GM19372 (cell line): ENCODE measurements around the gene ALAS1.
"Not testable (repeated sequence)": the region's sequence is repeated elsewhere in the genome, so short reads cannot be mapped to it uniquely, and the experiment has no call there.

Source experiments
- ATAC-seq: cut with Tn5 transposase; IDR thresholded peaks from one replicate; pipeline ENCODE4 v1.9.1; 2021; ENCODE audit warnings: mild to moderate bottlenecking, low read depth, moderate library complexity; ENCODE audit not compliant: unreplicated experiment

The ALAS1 gene

DNA sequence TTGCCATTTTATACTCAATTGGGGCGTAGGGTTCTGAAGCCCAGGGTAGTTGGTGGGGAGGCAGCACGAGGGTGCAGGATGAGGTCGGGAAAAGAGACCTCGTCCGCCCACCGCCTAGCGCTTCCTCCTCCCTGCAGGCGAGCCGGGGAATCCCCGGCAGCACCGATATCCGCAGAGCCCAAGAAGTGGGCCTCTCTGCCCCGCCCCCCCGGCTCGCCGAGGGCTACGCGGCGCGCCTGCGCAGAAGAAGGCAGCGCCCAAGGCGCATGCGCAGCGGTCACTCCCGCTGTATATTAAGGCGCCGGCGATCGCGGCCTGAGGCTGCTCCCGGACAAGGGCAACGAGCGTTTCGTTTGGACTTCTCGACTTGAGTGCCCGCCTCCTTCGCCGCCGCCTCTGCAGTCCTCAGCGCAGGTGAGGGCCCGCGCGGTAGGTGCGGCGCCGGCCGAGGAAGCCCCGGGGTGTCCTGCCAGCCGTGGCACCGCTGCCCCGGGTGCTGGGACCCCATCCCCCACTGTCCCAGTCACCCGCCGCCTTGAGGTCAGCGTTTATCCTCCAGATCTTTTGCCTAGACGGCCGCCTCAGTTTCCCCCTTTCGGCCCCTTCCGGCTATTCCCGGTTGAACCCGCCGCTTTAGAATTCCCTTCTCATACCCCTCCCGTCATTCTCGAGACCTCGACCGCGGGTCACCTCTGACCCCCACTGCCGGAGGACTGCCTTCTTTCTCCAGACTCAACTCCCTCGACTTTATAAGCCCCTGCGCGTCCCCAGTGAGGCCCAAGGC lies at the start of gene ALAS1:
ALAS1 (plus strand) TSS at position 319 of the 784 bp plus-strand sequence. CDS start 1,082 bp downstream, outside the sequence.
- peak; percentile 85 for ATAC-seq

DNA sequence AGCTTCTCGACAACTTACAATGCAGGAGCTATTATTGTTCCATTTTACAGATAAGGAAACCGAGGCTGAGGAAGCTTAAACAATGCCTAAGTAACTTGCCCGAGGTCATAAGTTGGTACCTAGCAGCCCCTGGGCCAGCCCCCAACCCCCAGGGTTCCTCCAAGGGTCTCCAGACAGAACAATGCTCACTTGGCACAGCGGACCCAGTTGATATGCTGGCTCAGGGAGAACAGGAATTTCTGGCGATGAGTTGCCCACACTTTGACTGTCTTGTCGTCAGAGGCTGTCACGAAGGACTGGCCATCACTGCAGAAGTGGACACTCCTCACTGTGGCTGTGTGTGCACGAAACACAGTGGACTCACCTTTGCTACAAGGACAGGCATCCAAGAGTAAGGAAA lies 48.9 kb upstream of the ALAS1 start:
- ATAC-seq, result no peak

DNA sequence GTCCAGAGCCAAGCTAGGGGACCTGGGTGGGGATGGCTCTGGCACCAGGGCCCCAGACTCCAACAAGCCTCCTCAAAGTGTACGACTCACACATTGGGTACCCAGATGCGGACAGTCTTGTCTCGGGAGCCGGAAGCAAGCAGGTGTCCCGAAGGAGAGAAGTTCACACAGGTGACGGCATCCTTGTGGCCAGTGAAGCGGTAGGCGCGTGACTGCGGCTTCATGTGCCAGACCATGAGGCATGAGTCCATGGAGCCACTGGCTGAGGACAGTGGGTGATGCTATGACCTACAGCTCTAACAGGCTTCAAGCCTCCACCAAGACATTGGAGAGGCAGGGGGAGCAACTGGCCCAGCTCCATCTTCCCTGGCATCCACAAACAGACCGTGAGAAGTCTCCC lies 48.2 kb upstream of the ALAS1 start:
- ATAC-seq, result no peak

DNA sequence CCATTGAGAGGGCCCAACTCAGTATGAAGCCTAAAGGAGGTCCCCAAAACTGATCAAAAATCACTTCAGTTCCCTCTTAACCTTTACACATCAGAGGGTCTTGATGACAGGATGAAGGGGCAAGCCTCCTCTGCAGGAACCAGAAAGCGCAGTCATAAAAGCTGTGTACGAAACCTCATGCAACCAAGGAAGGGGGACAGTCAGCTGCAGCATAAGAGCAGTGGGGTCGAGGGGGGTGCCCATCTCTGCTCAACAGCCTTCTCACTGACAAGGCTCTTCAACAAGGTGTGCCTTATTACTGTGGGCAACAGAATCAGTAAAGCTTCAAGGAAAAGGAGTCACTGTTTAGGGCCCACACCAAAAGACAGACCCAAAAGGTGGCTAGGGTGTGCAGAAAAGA lies 47.6 kb upstream of the ALAS1 start:
- no peak for ATAC-seq

- no peak for ATAC-seq
These were observed 47.1 kb upstream of the ALAS1 start for GRCh38 chr3:52150860-52151259.

DNA sequence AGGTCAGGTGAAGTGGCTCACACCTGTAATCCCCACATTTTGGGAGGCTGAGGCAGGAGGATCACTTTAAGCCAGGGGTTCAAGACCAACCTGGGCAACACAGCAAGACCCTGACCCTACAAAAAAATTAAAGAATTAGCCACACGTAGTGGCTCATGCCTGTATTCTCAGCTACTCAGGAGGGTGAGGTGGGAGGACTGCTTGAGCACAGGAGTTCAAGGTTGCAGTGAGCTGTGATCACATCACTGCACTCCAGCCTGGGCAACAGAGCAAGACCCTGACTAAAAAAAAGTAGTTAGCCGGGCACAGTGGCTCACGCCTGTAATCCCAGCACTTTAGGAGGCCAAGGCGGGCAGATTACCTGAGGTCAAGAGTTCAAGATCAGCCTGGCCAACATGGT lies 46.0 kb upstream of the ALAS1 start:
- not testable (repeated sequence) for ATAC-seq

GRCh38 chr3:52153389-52154096 lies 44.4 kb upstream of the ALAS1 start:
- peak; percentile 5 for ATAC-seq

DNA sequence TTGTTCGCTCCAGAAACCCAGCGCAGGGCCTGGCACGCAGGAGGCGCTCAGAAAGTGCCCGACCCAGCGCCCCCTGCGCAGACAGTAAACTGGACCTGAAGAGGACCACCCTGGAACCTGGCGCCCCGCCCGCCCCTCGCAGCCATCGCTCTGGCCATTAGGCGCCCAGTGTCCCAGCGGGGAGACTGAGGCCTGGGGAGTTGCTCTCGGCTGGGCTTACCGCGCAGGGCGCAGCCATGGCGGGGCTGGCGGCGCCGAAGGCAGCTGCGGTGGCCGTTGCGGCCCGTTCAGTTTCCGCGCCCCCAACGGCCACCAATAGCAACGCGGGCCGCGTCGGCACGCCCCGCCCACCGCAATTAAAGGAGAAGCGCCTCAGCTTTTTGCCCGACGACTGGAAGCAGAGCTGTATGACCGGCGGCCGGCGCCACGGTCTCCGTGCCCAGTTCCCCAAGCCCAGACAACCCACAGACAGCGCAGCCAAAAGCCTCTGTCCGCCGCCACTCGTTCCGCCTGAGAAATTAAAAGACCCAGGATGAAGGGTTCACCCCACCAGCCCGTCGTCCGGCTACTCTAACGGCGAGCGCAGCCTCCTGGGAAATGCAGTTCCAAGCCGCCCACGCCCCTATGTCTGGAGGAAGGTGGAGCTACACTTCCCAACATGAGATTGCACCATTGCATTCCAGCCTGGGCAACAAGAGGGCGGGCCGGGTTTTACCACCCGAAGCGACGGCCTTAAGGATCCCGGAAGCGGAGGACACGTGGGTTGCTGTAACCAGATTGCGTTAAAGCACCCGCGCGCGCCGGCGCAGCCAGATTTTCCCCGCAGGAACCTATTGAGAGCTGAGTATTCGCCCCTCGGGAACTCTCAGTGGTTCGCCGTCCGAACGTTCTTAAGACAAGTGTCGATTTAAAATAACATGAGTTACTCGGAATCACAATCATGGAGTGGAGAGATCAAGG lies 43.5 kb upstream of the ALAS1 start, which contains the start of gene POC1A:
POC1A (minus strand) TSS at position 289 of the 960 bp plus-strand sequence; CDS start at position 238, 51 bp downstream.
- peak; percentile 78 for ATAC-seq

DNA sequence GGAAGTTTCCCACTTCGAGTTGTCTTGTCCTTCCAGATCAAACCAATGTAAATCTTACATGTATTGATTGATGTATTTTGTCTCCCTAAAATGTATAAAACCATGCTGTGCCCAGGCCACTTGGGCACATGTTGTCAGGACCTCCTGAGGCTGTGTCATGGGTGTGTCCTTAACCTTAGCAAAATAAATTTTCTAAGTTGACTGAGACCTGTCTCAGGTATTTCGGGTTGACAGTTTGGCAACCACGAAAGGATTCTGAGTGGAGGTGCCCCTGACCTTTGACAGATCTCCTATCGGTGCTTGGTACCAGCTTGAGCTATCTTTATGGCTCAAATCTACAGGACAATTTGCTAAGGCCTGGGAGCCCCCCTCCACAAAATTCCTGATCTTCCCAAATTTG lies 42.0 kb upstream of the ALAS1 start:
- no peak for ATAC-seq

DNA sequence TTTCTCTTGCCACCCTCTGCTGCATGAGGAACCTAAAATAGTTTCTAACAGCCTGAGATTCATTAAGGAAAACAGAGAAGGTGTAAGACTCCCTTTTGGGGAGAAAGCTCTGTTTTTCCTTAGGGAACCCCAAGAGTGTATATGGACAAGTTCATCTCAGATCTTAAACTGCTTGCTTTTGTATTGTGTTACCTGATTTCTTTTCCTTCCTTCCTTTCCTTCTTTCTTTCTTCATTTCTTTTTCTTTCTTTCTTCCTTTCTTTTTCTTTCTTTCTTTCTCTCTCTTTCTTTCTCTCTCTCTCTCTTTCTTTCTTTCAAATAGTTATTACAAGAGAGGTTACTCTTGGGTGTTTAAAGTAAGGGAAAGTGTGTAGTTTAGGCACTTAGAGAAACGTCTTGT lies 38.5 kb upstream of the ALAS1 start:
- ATAC-seq, result no peak

DNA sequence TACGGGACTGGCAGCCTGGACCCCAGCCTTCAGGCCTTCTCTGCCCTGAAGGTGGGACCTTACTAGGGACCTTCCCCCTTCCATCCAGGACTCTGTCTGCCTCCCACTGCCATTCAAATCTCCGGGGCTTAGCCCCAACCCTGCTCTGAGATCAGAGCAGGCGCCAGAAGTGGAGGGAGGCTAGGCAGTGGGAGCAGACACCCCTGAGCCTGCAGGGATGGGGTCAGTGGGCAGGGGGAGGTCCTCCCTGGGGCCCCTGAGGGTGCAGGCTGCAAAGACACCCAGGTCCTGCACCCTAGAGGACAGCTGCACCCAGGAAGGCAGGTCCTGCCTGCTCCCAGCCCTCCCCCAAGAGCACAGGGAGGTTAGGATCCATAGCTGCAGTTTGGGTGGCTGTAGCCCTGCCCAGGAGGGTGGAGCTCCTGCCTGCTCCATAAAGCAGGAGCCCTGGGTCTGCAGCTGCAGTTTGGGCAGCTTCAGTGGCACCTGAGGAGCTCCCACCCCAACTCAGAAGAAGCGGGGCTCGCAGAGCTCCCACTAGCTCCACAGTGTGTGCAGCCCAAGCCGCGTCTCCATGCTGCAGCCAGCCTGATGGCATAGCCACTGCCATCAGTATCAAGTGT lies 35.6 kb upstream of the ALAS1 start:
- ATAC-seq, result no peak

GRCh38 chr3:52167240-52167639 lies 30.7 kb upstream of the ALAS1 start:
- no peak for ATAC-seq

GRCh38 chr3:52170217-52170616 lies 27.7 kb upstream of the ALAS1 start:
- not testable (repeated sequence) for ATAC-seq

GRCh38 chr3:52171514-52172261 lies 26.3 kb upstream of the ALAS1 start:
- no peak for ATAC-seq

- ATAC-seq, result no peak
These were observed 25.6 kb upstream of the ALAS1 start for GRCh38 chr3:52172262-52172757.

- no peak for ATAC-seq
These were observed 24.9 kb upstream of the ALAS1 start for GRCh38 chr3:52173101-52173500.

GRCh38 chr3:52174896-52175295 lies 23.1 kb upstream of the ALAS1 start:
- ATAC-seq, result no peak

DNA sequence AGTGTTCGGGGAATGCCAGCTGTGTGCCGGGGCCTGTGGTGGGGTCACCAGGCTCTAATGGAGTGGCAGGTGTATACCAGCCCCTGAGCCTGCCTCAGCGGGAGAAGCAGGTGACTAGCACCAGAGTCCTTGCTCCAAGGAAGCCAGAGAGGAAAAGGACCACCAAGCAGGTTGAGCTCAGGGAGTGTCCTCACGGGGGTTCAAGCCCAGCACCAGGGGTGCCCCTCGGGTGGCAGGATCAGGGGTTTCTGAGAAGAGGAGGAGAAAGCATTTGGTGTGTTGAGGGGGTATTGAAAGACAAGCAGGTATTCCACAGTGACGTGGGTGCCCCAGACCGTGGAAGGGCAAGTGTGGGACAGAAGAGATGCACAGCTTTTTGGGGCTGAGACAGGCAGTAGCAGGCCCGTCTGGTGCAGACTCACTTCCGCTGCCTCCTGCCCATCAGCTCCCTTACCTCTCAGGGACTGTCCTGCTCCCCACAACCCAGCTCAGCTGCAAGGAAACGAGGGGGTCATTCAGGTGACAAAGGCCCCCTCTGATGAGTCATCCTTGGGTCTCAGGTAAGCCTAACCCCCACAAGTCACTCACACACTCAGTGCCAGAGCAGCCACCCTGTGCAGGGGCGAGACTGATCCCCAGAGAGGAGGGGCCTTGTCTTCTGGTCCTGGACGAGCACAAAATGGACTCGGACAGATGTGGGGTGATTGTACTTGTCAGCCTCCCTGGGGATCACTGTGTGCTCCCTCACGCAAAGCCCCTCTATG lies 22.4 kb upstream of the ALAS1 start:
- ATAC-seq, result no peak
